A673 (cell line): ENCODE data around the gene JARID2. TPM values are rescaled to one million over a fixed set of nuclear protein-coding genes. Genes with fewer than 3 reads are reported as not detected.

ENCODE experiments used
- BruUV-seq: library from RNA; stranded (reverse); fragments of 400-500 nt; replicated peaks from 2 replicates; lab custom pipeline; 2021; lab: Mats Ljungman, UMichigan
- CTCF ChIA-PET: fragments of 300-600 bp; sonication (Branson Sonifier 250); formaldehyde crosslinking; loops from one replicate; lab custom pipeline; 2022; ENCODE audit warnings: antibody characterized with exemption; lab: Charles Lee
- POLR2A ChIA-PET: fragments of 300-600 bp; sonication (Branson Sonifier 250); formaldehyde crosslinking; loops from one replicate; lab custom pipeline; 2022; ENCODE audit warnings: antibody characterized with exemption; ENCODE audit not compliant: low non-redundant PET; lab: Charles Lee
- DNase-seq: peaks from one replicate; pipeline ENCODE4 v3.0.0-alpha.2; 2015; ENCODE audit warnings: low spot score
- H3K27ac ChIP-seq: fragments of 200-600 bp; sonication (generic); 2 replicates; pipeline ENCODE4 v1.5.1; 2016; ENCODE audit warnings: mixed run types, low read depth, mild to moderate bottlenecking, mixed read lengths, antibody characterized with exemption, low read length; ENCODE audit not compliant: poor library complexity, severe bottlenecking
- H3K27me3 ChIP-seq: fragments of 200-600 bp; sonication (generic); replicated peaks from 2 replicates; pipeline ENCODE4 v1.6.1; 2017; ENCODE audit warnings: mixed run types, low read depth, mild to moderate bottlenecking, mixed read lengths, antibody characterized with exemption, low read length; ENCODE audit not compliant: insufficient read depth, poor library complexity
- H3K36me3 ChIP-seq: fragments of 200-600 bp; sonication (generic); 2 replicates; pipeline ENCODE4 v1.6.1; 2016; ENCODE audit warnings: mixed run types, mild to moderate bottlenecking, mixed read lengths, antibody characterized with exemption, low read length; ENCODE audit not compliant: insufficient read depth, poor library complexity, severe bottlenecking
- H3K4me1 ChIP-seq: fragments of 200-600 bp; sonication (generic); 2 replicates; pipeline ENCODE4 v1.6.1; 2017; ENCODE audit warnings: mixed run types, mild to moderate bottlenecking, mixed read lengths, antibody characterized with exemption, low read length; ENCODE audit not compliant: insufficient read depth, poor library complexity, severe bottlenecking
- H3K4me3 ChIP-seq: fragments of 200-600 bp; sonication (generic); 2 replicates; pipeline ENCODE4 v1.5.1; 2016; ENCODE audit warnings: low read depth, mixed run types, mild to moderate bottlenecking, mixed read lengths, low read length; ENCODE audit not compliant: poor library complexity, severe bottlenecking
- H3K9me3 ChIP-seq: fragments of 200-600 bp; sonication (generic); 2 replicates; pipeline ENCODE4 v1.6.1; 2016; ENCODE audit warnings: mixed run types, low read depth, mild to moderate bottlenecking, mixed read lengths, antibody characterized with exemption, low read length; ENCODE audit not compliant: poor library complexity, severe bottlenecking
- EZH2 ChIP-seq: fragments of 200-600 bp; sonication (generic); IDR thresholded peaks from 2 replicates; pipeline ENCODE4 v1.6.1; 2017; ENCODE audit warnings: borderline replicate concordance, low read depth, mild to moderate bottlenecking, mixed read lengths, antibody characterized with exemption, low read length; ENCODE audit not compliant: poor library complexity, severe bottlenecking
- intact Hi-C: fragments of 100-400 bp; cut with micrococcal nuclease; formaldehyde crosslinking; loops from one replicate; pipeline ENCODE4 v1.10.0; 2022; ENCODE audit not compliant: unreplicated experiment
- total RNA-seq: library from RNA; stranded (reverse); gene quantifications from 2 replicates; pipeline ENCODE4 v1.2.3, GENCODE V29; 2021
- TF ChIP-seq, protein P1 (sequence below): fragments of 300-800, 200-600 bp; sonication (generic); conservative IDR thresholded peaks from 2 replicates; pipeline ENCODE4 v1.5.1; 2017; ENCODE audit warnings: low read depth, mild to moderate bottlenecking, antibody characterized with exemption, low read length, moderate library complexity, mixed read lengths

The JARID2 gene
- total RNA-seq, 1 experiment from 2014 or later: 29.4 TPM

- peaks cover 39% of the 10 kb centered on the region for H3K4me1 ChIP-seq
- H3K27me3 ChIP-seq: no peaks in the 10 kb centered on the region
- TF ChIP-seq EZH2: no peak
- TF ChIP-seq, protein P1, sequence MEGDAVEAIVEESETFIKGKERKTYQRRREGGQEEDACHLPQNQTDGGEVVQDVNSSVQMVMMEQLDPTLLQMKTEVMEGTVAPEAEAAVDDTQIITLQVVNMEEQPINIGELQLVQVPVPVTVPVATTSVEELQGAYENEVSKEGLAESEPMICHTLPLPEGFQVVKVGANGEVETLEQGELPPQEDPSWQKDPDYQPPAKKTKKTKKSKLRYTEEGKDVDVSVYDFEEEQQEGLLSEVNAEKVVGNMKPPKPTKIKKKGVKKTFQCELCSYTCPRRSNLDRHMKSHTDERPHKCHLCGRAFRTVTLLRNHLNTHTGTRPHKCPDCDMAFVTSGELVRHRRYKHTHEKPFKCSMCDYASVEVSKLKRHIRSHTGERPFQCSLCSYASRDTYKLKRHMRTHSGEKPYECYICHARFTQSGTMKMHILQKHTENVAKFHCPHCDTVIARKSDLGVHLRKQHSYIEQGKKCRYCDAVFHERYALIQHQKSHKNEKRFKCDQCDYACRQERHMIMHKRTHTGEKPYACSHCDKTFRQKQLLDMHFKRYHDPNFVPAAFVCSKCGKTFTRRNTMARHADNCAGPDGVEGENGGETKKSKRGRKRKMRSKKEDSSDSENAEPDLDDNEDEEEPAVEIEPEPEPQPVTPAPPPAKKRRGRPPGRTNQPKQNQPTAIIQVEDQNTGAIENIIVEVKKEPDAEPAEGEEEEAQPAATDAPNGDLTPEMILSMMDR: no peak
- no peak for DNase-seq
- CTCF ChIA-PET: interaction anchor here (0.6 kb wide), 1 partner anchor 978 kb away, joined by 5 read pairs; no protein-coding TSS in a partner anchor
- no peaks in the 10 kb centered on the region for H3K9me3 ChIP-seq
- POLR2A ChIA-PET: no interaction called here
- no peak overlapping the region for H3K4me3 ChIP-seq
- H3K27ac ChIP-seq: no peak overlapping the region
- intact Hi-C loops: no loop called here
- H3K36me3 ChIP-seq: peaks cover 7% of the 10 kb centered on the region
- BruUV-seq: no TSS peak
These were observed 229.4 kb downstream of the JARID2 start for GRCh38 chr6:15475261-15475660.

GRCh38 chr6:15475872-15476271 lies 230.0 kb downstream of the JARID2 start:
- Histone ChIP-seq H3K9me3 (no peaks in the 10 kb centered on the region), H3K4me3 (no peak overlapping the region), H3K27ac (peak overlapping the region; percentile 14), H3K36me3 (peaks cover 5% of the 10 kb centered on the region), H3K4me1 (peaks cover 45% of the 10 kb centered on the region), H3K27me3 (no peaks in the 10 kb centered on the region)
- ChIA-PET POLR2A (interaction anchor here (0.5 to 0.6 kb wide), 2 partner anchors 10 to 291 kb away, joined by 3 to 10 read pairs; no protein-coding TSS in a partner anchor), CTCF (interaction anchor here (0.6 to 1.3 kb wide), 2 partner anchors 15 to 978 kb away, joined by 3 to 5 read pairs; no protein-coding TSS in a partner anchor)
- intact Hi-C loops: no loop called here
- DNase-seq: peak; percentile 60
- TF ChIP-seq EZH2: no peak
- TF ChIP-seq, protein P1: no peak
- BruUV-seq: no TSS peak

- no TSS peak for BruUV-seq
- H3K27me3 ChIP-seq: no peaks in the 10 kb centered on the region
- ChIA-PET POLR2A (interaction anchor here (0.5 kb wide), 1 partner anchor 292 kb away, joined by 10 read pairs; no protein-coding TSS in a partner anchor), CTCF (interaction anchor here (1.3 kb wide), 1 partner anchor 14 kb away, joined by 3 read pairs; no protein-coding TSS in a partner anchor)
- intact Hi-C loops: no loop called here
- no peaks in the 10 kb centered on the region for H3K9me3 ChIP-seq
- TF ChIP-seq EZH2: no peak
- TF ChIP-seq, protein P1: no peak
- peak; percentile 42 for DNase-seq
- no peak overlapping the region for H3K4me3 ChIP-seq
- H3K4me1 ChIP-seq: peaks cover 54% of the 10 kb centered on the region
- no peak overlapping the region for H3K27ac ChIP-seq
- H3K36me3 ChIP-seq: peaks cover 5% of the 10 kb centered on the region
These were observed 230.9 kb downstream of the JARID2 start for GRCh38 chr6:15476631-15477380.
